Measurements from ENCODE around the gene ANO5. TPM values are rescaled to one million over a fixed set of nuclear protein-coding genes. Genes with fewer than 3 reads are reported as not detected.

Gene ANO5
- 6.5 TPM for polyA plus RNA-seq (ENCODE audit: insufficient read length)
- long read RNA-seq, donor 1, result 0 reads
- long read RNA-seq, donor 2, result 0 reads
- long read RNA-seq, donor 3, result 0 reads
- long read RNA-seq, donor 4, result 0 reads
- long read RNA-seq, donor 5, result 0 reads
- long read RNA-seq, donor 6, result 0 reads
- long read RNA-seq, donor 7, result 0 reads
- long read RNA-seq, donor 8, result 0 reads

GRCh38 chr11:22192642-22193347, at the start of gene ANO5:
Gene ANO5, plus strand, starts transcription at chr11:22193085. Its CDS starts 408 bp downstream, at chr11:22193493.
- DNase-seq, result peak; percentile 40

GRCh38 chr11:22151649-22152197, 41.2 kb upstream of the ANO5 start:
- DNase-seq, result no peak

GRCh38 chr11:22157531-22157930, 35.4 kb upstream of the ANO5 start:
- DNase-seq, result no peak

- DNase-seq, result no peak
Measured at GRCh38 chr11:22161489-22161888, 31.4 kb upstream of the ANO5 start.

GRCh38 chr11:22162756-22163155, 30.1 kb upstream of the ANO5 start:
- DNase-seq, result no peak

GRCh38 chr11:22163394-22163797, 29.5 kb upstream of the ANO5 start:
- DNase-seq, result no peak

GRCh38 chr11:22165087-22165486, 27.8 kb upstream of the ANO5 start:
- DNase-seq, result no peak

- no peak for DNase-seq
Measured at GRCh38 chr11:22165759-22166513, 26.9 kb upstream of the ANO5 start.

- DNase-seq, result no peak
Measured at GRCh38 chr11:22169833-22170232, 23.1 kb upstream of the ANO5 start.

- no peak for DNase-seq
Measured at GRCh38 chr11:22173532-22173931, 19.4 kb upstream of the ANO5 start.

- DNase-seq, result no peak
Measured at GRCh38 chr11:22177186-22177585, 15.7 kb upstream of the ANO5 start.

GRCh38 chr11:22179626-22180025, 13.3 kb upstream of the ANO5 start:
- DNase-seq, result no peak

- DNase-seq, result no peak
Measured at GRCh38 chr11:22180131-22180530, 12.8 kb upstream of the ANO5 start.

- no peak for DNase-seq
Measured at GRCh38 chr11:22189660-22190059, 3.2 kb upstream of the ANO5 start.

- no peak for DNase-seq
Measured at GRCh38 chr11:22190827-22191463, 1.9 kb upstream of the ANO5 start.

- peak; percentile 4 for DNase-seq
Measured at GRCh38 chr11:22192289-22192641, 620 bp upstream of the ANO5 start.

GRCh38 chr11:22193348-22194051, 615 bp downstream of the ANO5 start:
- DNase-seq, result peak; percentile 8

- no peak for DNase-seq
Measured at GRCh38 chr11:22194306-22194705, 1.4 kb downstream of the ANO5 start.

GRCh38 chr11:22194907-22195306, 2.0 kb downstream of the ANO5 start:
- no peak for DNase-seq

GRCh38 chr11:22197139-22198005, 4.5 kb downstream of the ANO5 start:
- no peak for DNase-seq

- DNase-seq, result no peak
Measured at GRCh38 chr11:22199243-22199642, 6.4 kb downstream of the ANO5 start.
